K562 (cell line): ENCODE results near the gene NSUN6. TPM values are rescaled to one million over a fixed set of nuclear protein-coding genes. Genes with fewer than 3 reads are reported as not detected.
A peak's percentile ranks its signal among the peaks of the same experiment; 100 is the strongest.

Experiments used
- CAMTA2 ChIP-seq: fragments of 250-450 bp; sonication (Bioruptor Pico); conservative IDR thresholded peaks from 2 replicates; pipeline ENCODE4 v1.5.1; 2022
- FOXP1 ChIP-seq: sonication (generic); formaldehyde crosslinking; IDR thresholded peaks from 2 replicates; pipeline ENCODE4 v1.8.0; 2022; ENCODE audit warnings: mild to moderate bottlenecking, missing genetic modification reagents
- JUND ChIP-seq, 2 experiments: IDR thresholded peaks; 2 replicates in 1 of 2; 3 replicates in 1 of 2; pipeline ENCODE4 v1.6.1; 2011; ENCODE audit warnings: borderline replicate concordance in 2 of 2, low read depth in 2 of 2, low read length in 2 of 2, improper control_type of control experiment in 1 of 2, missing biosample characterization in 1 of 2, missing genetic modification characterization in 1 of 2, missing genetic modification reagents in 1 of 2
- L3MBTL2 ChIP-seq: fragments of 450-650 bp; IDR thresholded peaks from 2 replicates; pipeline ENCODE4 v1.6.1; 2016; ENCODE audit warnings: mild to moderate bottlenecking, moderate library complexity
- PKNOX1 ChIP-seq: fragments of 450-650 bp; IDR thresholded peaks from 2 replicates; pipeline ENCODE4 v1.6.1; 2016
- RBM34 ChIP-seq: fragments of 200-400 bp; formaldehyde crosslinking; IDR thresholded peaks from 2 replicates; pipeline ENCODE4 v1.6.1; 2018; ENCODE audit warnings: low read length, borderline replicate concordance; ENCODE audit not compliant: insufficient read depth
- SUPT5H ChIP-seq: fragments of 450-650 bp; IDR thresholded peaks from 2 replicates; pipeline ENCODE4 v1.6.1; 2016
- ZNF224 ChIP-seq: sonication (generic); formaldehyde crosslinking; IDR thresholded peaks from 2 replicates; pipeline ENCODE4 v1.8.0; 2022; ENCODE audit warnings: mild to moderate bottlenecking, missing genetic modification reagents
- ZNF609 ChIP-seq: sonication (generic); formaldehyde crosslinking; IDR thresholded peaks from 2 replicates; pipeline ENCODE4 v1.8.1; 2023; ENCODE audit warnings: missing genetic modification reagents, mild to moderate bottlenecking, borderline replicate concordance
- ZNF766 ChIP-seq: fragments of 200-800 bp; sonication (Bioruptor generic); conservative IDR thresholded peaks from 2 replicates; pipeline ENCODE4 v1.6.1; 2016; ENCODE audit warnings: missing genetic modification characterization, missing compliant biosample characterization
- polyA plus RNA-seq, 8 experiments: library from polyadenylated mRNA; depleted of rRNA in 4 of 8; stranded (reverse) in 5 of 8; unstranded in 3 of 8; fragments of >200 nt; fragmentation: Nextera tagmentation in 2 of 8; fragmentation: Illumina TruSeq in 1 of 8; extraction: Ambion mirVana in 2 of 8; extraction: Trizol in 1 of 8; gene quantifications; 2 replicates each; pipeline versions ENCODE4 v1.2.1 to v1.2.3, GENCODE V29; 2011 to 2014; ENCODE audit warnings: inconsistent platforms in 1 of 8, missing spikeins in 1 of 8
- total RNA-seq, 7 experiments: library from RNA; depleted of rRNA in 6 of 7; stranded (reverse); fragments of >200 nt in 6 of 7; fragmentation: Illumina TruSeq in 2 of 7; extraction: Trizol in 2 of 7; gene quantifications; 2 replicates each; pipeline versions ENCODE4 v1.2.1 to v1.2.3, GENCODE V29; 2011 to 2021; ENCODE audit warnings: low replicate concordance in 1 of 7

Gene NSUN6
- total and polyA plus RNA-seq, 9 of the 15 experiments (the other 6 are each of a cell fraction or from before 2014, with no cell fraction given), result 12.5 to 33.1 (median 24.2) TPM

- no peak for TF ChIP-seq ZNF609 (CRISPR knock-in tag)
- peak; percentile 77 for TF ChIP-seq PKNOX1
- peak; percentile 81 for TF ChIP-seq SUPT5H
- no peak for TF ChIP-seq ZNF224 (CRISPR knock-in tag)
- peak; percentile 67; the same call in 1 of the 2 replicates for TF ChIP-seq FOXP1 (CRISPR knock-in tag)
- no peak for TF ChIP-seq CAMTA2
- no peak for TF ChIP-seq RBM34
- peak; percentile 77 for TF ChIP-seq JUND (IDR thresholded peaks at IDR 0.05; ENCODE audit: borderline replicate concordance, low read depth, low read length)
- peak; percentile 20; the same call in 1 of the 3 replicates for TF ChIP-seq JUND (tag; IDR thresholded peaks at IDR 0.05; ENCODE audit: borderline replicate concordance, low read depth, low read length)
- TF ChIP-seq L3MBTL2, result peak; percentile 34; the same call in 1 of the 2 replicates
- no peak for TF ChIP-seq ZNF766 (CRISPR knock-in tag)
These were observed at the start of gene NSUN6 (continued) for GRCh38 chr10:18651324-18652007.
